Heart left ventricle (tissue), 16 donors: Measurements from ENCODE around the gene KIF12. TPM values are rescaled to one million over a fixed set of nuclear protein-coding genes. Genes with fewer than 3 reads are reported as not detected.

Experiments used
- ATAC-seq, 4 donors: fragments of 200-7000 bp; cut with Tn5 transposase; one replicate each; pipeline ENCODE4 v1.9.1; 2020 to 2022; ENCODE audit warnings: moderate library complexity in 4 of 4, mild to moderate bottlenecking in 3 of 4, moderate number of reproducible peaks in 1 of 4
- DNase-seq, 5 donors: peaks; one replicate each; pipeline ENCODE4 v3.0.0-alpha.2; 2020
- H3K27ac ChIP-seq, 12 donors: fragments of 200-600 bp; sonication (generic) in 4 of 12; one replicate each; pipeline versions ENCODE4 v1.5.0 to v1.8.0; 2016 to 2022; ENCODE audit warnings: mild to moderate bottlenecking in 2 of 12
- H3K27me3 ChIP-seq, 9 donors: fragments of 200-600 bp; sonication (generic) in 2 of 9; one replicate each; pipeline versions ENCODE4 v1.5.1 to v1.8.0; 2016 to 2022; ENCODE audit warnings: mild to moderate bottlenecking in 3 of 9
- H3K36me3 ChIP-seq, 9 donors: fragments of 200-600 bp; sonication (generic) in 2 of 9; one replicate each; pipeline versions ENCODE4 v1.5.0 to v1.8.0; 2018 to 2022; ENCODE audit warnings: mild to moderate bottlenecking in 2 of 9
- H3K4me1 ChIP-seq, 12 donors: fragments of 200-600 bp; sonication (generic) in 4 of 12; one replicate each; pipeline versions ENCODE4 v1.5.0 to v1.8.0; 2016 to 2022; ENCODE audit warnings: mild to moderate bottlenecking in 3 of 12
- H3K4me3 ChIP-seq, 12 donors: fragments of 200-600 bp; sonication (generic) in 4 of 12; one replicate each; pipeline versions ENCODE4 v1.5.0 to v1.8.0; 2017 to 2022; ENCODE audit warnings: mild to moderate bottlenecking in 9 of 12, moderate library complexity in 4 of 12
- H3K9me3 ChIP-seq, 12 donors: fragments of 200-600 bp; sonication (generic) in 4 of 12; one replicate each; pipeline versions ENCODE4 v1.5.0 to v1.8.0; 2016 to 2022; ENCODE audit warnings: mild to moderate bottlenecking in 1 of 12
- POLR2A ChIP-seq, 2 donors: fragments of 450-650 bp; IDR thresholded peaks; one replicate each; pipeline ENCODE4 v1.6.1; 2017; ENCODE audit warnings: antibody characterized with exemption in 2 of 2, mild to moderate bottlenecking in 2 of 2, moderate library complexity in 2 of 2
- WGBS, 4 donors: extraction: QIAGEN DNeasy Blood & Tissue Kit in 2 of 4; methylation state at CpG; one replicate each; pipeline versions ENCODE4 v1.1.5 to v1.1.7; 2013 to 2018; 5-methylcytosine and 5-hydroxymethylcytosine counted together
- intact Hi-C, 10 donors: fragments of 100-400 bp; cut with DNase I; formaldehyde crosslinking; loops; one replicate each; pipeline versions ENCODE4 v1.11.1 to v1.14.2; 2022
- polyA plus RNA-seq, 2 donors: library from polyadenylated mRNA; stranded (reverse); fragments of 200-250 nt; gene quantifications; one replicate each; pipeline ENCODE4 v1.2.3, GENCODE V29; 2013
- total RNA-seq, 9 donors: library from RNA; depleted of rRNA in 2 of 9; stranded (reverse); fragments of >200 nt in 2 of 9; fragmentation: NEBNext Ultra II Directional in 3 of 9; extraction: Animal tissue kit (Norgen Biotek cat#: 25700) in 3 of 9; gene quantifications; one replicate each; pipeline versions ENCODE4 v1.1.0 to v1.2.4, GENCODE V29; 2016 to 2023
- TF ChIP-seq, protein P1 (sequence below), 12 donors: fragments of 200-600 bp; sonication (generic) in 4 of 12; IDR thresholded peaks; one replicate each; pipeline versions ENCODE4 v1.5.0 to v1.8.0; 2018 to 2022; ENCODE audit warnings: antibody characterized with exemption in 12 of 12, mild to moderate bottlenecking in 5 of 12
- donor health status: ischemic (EF 13 %, LVEDD 7.1; RV severe dilation, severe dysfunction).
- donor health status: healthy with polysubstance abuse.
- donor health status: DM: no; HTN: yes; CAD: no.
- donor health status: DM: no; HTN: no; CAD: no.
- donor health status: ischemic (EF 25% LVEDD 6.9; RV normal size, moderate dysfunction).
- donor health status: ischemic (EF 25% LVEDD 5.7; RV mildly dilated, moderate dysfunction).
- donor health status: healthy.
- donor health status: DM: yes; HTN: yes; CAD: no.
- donor health status: ischemic (EF 35%, LVEDD 5.7; RV mildly dilated, moderate dysfunction).
- donor health status: nonischemic (EF 11% LVEDD 7.7; RV severe dilation, severe dysfunction).
- donor health status: DM: yes; HTN: yes; CAD: no.
- donor health status: PGD.
- donor health status: ischemic (EF 29% LVEDD 5.4; RV normal size, mild dysfunction).
- donor health status: nonischemic (EF 23%, LVEDD 6.1; RV moderate dilation, normal function).

The KIF12 gene
- total and polyA plus RNA-seq, 11 donors = 0.08 to 0.21 TPM; not detected in 9

DNA sequence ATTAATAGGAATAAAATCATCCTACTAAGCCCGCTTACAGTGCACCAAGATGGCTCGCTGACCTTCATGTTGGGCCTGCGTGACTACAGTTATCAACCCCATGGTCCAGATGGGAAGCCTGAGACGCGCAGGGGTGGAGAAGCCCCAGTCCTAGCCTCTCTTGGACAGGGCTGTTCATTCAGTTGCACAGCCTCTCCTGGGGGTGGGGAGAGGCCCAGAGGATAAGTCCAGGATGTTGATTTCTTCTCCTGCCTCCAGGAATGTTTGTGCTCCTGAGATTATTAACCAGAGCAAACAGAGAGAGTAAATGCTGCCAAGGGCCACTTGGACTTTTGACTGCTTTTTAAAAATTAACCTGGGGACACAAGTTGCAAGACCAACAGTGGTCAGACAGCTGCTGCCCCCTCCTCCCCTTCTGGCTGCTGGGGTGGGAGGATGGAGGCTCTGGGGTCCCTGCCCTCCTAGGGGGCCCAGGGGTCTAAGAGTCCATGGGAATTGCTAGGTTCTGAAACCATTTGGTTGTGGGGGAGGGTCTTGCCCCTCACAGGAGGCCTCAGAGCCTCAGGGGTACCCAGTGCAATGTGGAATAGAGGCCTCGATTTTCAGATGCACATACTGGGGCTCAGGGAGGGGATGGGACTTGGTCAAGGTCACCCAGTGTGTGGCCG is 18.2 kb downstream of the KIF12 start:
- WGBS, 4 donors = 85 to 95% (median 93%) methylated on average over 7 of the region's 7 CpGs
- intact Hi-C loops = loop anchor here in 5 of 10 donors (5.0 kb wide), 2 partner anchors 191 to 211 kb away; no protein-coding TSS in a partner anchor
- peaks cover 0 to 24% (median 0%) of the 10 kb centered on the region in 9 donors for H3K27me3 ChIP-seq
- H3K4me1 ChIP-seq = peaks cover 0 to 5% (median 0%) of the 10 kb centered on the region in 12 donors
- no peaks in the 10 kb centered on the region for H3K9me3 ChIP-seq
- no peak for ATAC-seq
- no peak overlapping the region for H3K4me3 ChIP-seq
- no peaks in the 10 kb centered on the region for H3K36me3 ChIP-seq
- DNase-seq = no peak
- no peak for TF ChIP-seq POLR2A (IDR thresholded peaks at IDR 0.05)
- TF ChIP-seq, protein P1, sequence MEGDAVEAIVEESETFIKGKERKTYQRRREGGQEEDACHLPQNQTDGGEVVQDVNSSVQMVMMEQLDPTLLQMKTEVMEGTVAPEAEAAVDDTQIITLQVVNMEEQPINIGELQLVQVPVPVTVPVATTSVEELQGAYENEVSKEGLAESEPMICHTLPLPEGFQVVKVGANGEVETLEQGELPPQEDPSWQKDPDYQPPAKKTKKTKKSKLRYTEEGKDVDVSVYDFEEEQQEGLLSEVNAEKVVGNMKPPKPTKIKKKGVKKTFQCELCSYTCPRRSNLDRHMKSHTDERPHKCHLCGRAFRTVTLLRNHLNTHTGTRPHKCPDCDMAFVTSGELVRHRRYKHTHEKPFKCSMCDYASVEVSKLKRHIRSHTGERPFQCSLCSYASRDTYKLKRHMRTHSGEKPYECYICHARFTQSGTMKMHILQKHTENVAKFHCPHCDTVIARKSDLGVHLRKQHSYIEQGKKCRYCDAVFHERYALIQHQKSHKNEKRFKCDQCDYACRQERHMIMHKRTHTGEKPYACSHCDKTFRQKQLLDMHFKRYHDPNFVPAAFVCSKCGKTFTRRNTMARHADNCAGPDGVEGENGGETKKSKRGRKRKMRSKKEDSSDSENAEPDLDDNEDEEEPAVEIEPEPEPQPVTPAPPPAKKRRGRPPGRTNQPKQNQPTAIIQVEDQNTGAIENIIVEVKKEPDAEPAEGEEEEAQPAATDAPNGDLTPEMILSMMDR (IDR thresholded peaks at IDR 0.05) = no peak
- H3K27ac ChIP-seq = no peak overlapping the region

- 77 to 88% (median 85%) methylated on average over 5 of the region's 5 CpGs for WGBS, 4 donors
- H3K27me3 ChIP-seq = peaks cover 0 to 30% (median 0%) of the 10 kb centered on the region in 9 donors
- H3K36me3 ChIP-seq = no peaks in the 10 kb centered on the region
- no peak overlapping the region for H3K27ac ChIP-seq
- H3K4me3 ChIP-seq = no peak overlapping the region
- intact Hi-C loops = loop anchor here in 5 of 10 donors (5.0 kb wide), 2 partner anchors 192 to 212 kb away; no protein-coding TSS in a partner anchor
- ATAC-seq (no peak), DNase-seq (no peak)
- peaks cover 0 to 5% (median 0%) of the 10 kb centered on the region in 12 donors for H3K4me1 ChIP-seq
- no peaks in the 10 kb centered on the region for H3K9me3 ChIP-seq
- no peak for TF ChIP-seq POLR2A (IDR thresholded peaks at IDR 0.05)
- TF ChIP-seq, protein P1 (IDR thresholded peaks at IDR 0.05) = no peak
These were observed 18.8 kb downstream of the KIF12 start for GRCh38 chr9:114080195-114080772.

- WGBS, 4 donors = 74 to 86% (median 83%) methylated on average over 7 of the region's 7 CpGs
- DNase-seq (no peak), ATAC-seq (no peak)
- intact Hi-C loops = loop anchor here in 1 of 10 donors (10.0 kb wide), 1 partner anchor 56 kb away; no protein-coding TSS in a partner anchor
- H3K4me3 ChIP-seq = no peak overlapping the region
- H3K27ac ChIP-seq = no peak overlapping the region
- no peaks in the 10 kb centered on the region for H3K9me3 ChIP-seq
- H3K27me3 ChIP-seq = peaks cover 0 to 30% (median 0%) of the 10 kb centered on the region in 9 donors
- H3K4me1 ChIP-seq = peaks cover 0 to 5% (median 0%) of the 10 kb centered on the region in 12 donors
- H3K36me3 ChIP-seq = no peaks in the 10 kb centered on the region
- TF ChIP-seq POLR2A (IDR thresholded peaks at IDR 0.05) = no peak
- TF ChIP-seq, protein P1 (IDR thresholded peaks at IDR 0.05) = no peak
These were observed 20.3 kb downstream of the KIF12 start for GRCh38 chr9:114078781-114079156.

- intact Hi-C loops = loop anchor here in 1 of 10 donors (10.0 kb wide), 1 partner anchor 57 kb away; no protein-coding TSS in a partner anchor
- Histone ChIP-seq H3K9me3 (no peaks in the 10 kb centered on the region), H3K27me3 (peaks cover 0 to 30% (median 0%) of the 10 kb centered on the region in 9 donors), H3K36me3 (no peaks in the 10 kb centered on the region), H3K4me3 (no peak within 1 kb of the TSS), H3K4me1 (peaks cover 0 to 5% (median 0%) of the 10 kb centered on the region in 12 donors), H3K27ac (no peak within 1 kb of the TSS)
- DNase-seq (no peak), ATAC-seq (no peak)
- 61 to 68% (median 67%) methylated on average over 12 to 16 of the region's 16 CpGs for WGBS, 4 donors
- TF ChIP-seq, protein P1 (IDR thresholded peaks at IDR 0.05) = no peak
- TF ChIP-seq POLR2A (IDR thresholded peaks at IDR 0.05) = no peak
These were observed 20.9 kb downstream of the KIF12 start, which contains the start of gene AMBP for GRCh38 chr9:114078021-114078780. TSS of gene AMBP (minus strand) at chr9:114078300. CDS start at chr9:114078209, 91 bp downstream.
